AML-193 (cell line): ENCODE measurements around the gene SLC9A9.

Experiments
- DNase-seq, 2 experiments: peaks; one replicate each; lab custom pipeline; 2025; lab: John Stamatoyannopoulos, UW

SLC9A9 gene

GRCh38 chr3:143217283-143217682 is 631.0 kb downstream of the SLC9A9 start:
- DNase-seq: no peak

DNA sequence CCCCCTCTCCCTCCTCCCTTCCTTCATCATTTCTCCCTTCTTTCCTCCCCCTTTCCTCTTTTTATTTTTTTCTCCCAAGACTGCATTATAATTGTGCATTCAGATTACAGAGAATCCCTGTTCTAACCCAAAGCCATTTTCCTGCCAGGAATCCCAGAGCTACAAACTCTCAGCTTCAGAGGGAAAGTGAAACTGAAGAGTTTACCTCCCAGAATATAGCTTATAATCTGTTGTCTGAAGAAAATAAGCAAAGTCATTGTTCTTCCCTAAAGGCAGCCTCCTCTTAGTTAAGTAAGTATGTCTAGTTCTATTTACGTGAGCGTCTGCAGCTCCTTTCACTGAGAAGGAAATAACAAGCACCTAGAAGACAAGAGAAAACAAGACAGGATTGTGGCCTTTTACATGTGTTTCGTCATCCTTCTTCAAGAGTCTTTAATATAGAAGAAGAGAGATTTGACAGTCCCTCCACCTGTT is 631.5 kb downstream of the SLC9A9 start:
- peak; percentile 23 to 31 for DNase-seq
